Lower leg skin (tissue), 3 donors: ENCODE measurements around the gene BEST3.

Experiments
- POLR2A ChIP-seq, 2 donors: fragments of 450-650 bp; IDR thresholded peaks; one replicate each; pipeline ENCODE4 v1.6.1; 2016 to 2017; ENCODE audit warnings: antibody characterized with exemption in 2 of 2, mild to moderate bottlenecking in 1 of 2, moderate library complexity in 1 of 2
- TF ChIP-seq, protein P1 (sequence below), 3 donors: fragments of 450-650 bp; IDR thresholded peaks; one replicate each; pipeline ENCODE4 v1.5.1; 2016; ENCODE audit warnings: antibody characterized with exemption in 3 of 3, mild to moderate bottlenecking in 3 of 3, moderate library complexity in 2 of 3

GRCh38 chr12:69657376-69658137 lies 41.5 kb downstream of the BEST3 start:
- TF ChIP-seq, protein P1, sequence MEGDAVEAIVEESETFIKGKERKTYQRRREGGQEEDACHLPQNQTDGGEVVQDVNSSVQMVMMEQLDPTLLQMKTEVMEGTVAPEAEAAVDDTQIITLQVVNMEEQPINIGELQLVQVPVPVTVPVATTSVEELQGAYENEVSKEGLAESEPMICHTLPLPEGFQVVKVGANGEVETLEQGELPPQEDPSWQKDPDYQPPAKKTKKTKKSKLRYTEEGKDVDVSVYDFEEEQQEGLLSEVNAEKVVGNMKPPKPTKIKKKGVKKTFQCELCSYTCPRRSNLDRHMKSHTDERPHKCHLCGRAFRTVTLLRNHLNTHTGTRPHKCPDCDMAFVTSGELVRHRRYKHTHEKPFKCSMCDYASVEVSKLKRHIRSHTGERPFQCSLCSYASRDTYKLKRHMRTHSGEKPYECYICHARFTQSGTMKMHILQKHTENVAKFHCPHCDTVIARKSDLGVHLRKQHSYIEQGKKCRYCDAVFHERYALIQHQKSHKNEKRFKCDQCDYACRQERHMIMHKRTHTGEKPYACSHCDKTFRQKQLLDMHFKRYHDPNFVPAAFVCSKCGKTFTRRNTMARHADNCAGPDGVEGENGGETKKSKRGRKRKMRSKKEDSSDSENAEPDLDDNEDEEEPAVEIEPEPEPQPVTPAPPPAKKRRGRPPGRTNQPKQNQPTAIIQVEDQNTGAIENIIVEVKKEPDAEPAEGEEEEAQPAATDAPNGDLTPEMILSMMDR (IDR thresholded peaks at IDR 0.05) = no peak
- TF ChIP-seq POLR2A (IDR thresholded peaks at IDR 0.05) = no peak
